ENCODE data around the gene GNS. TPM values are rescaled to one million over a fixed set of nuclear protein-coding genes. Genes with fewer than 3 reads are reported as not detected.

GNS gene
- total RNA-seq, 4 donors from 2014 or later, result 131 to 204 (median 172) TPM

DNA sequence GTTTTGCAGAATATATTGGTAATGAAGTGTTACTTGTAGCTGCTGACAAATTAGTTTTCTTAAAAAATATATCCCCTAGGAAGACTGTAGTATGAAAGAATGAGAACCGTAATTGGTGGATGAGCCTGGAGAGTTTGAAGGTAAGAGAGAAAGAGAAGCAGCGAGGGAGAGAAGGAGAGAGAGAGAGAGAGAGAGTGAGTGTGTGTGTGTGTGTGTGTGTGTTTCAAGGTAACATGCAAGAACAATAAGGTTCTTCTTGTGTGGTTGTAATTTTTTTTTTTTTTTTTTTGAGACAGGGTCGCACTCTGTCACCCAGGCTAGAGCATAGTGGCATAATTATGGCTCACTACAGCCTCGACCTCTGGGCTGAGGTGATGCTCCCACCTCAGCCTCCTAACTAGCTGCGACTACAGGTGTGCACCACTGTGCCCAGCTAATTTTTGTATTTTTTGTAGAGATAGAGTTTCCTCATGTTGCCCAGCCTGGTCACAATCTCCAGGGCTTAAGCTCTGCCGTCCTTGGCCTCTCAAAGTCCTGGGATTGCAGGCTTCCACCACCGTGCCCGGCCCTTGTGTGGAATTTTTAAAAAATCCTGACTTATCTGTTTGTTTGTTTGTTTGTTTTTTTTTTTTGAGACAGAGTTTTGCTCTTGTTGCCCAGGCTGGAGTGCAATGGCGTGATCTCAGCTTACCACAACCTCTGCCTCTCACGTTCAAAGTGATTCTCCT, 75.2 kb downstream of the GNS start:
- ATAC-seq (ENCODE audit: low FRiP score), result no peak
- DNase-seq (ENCODE audit: low spot score), result no peak
- TF ChIP-seq, protein P1, sequence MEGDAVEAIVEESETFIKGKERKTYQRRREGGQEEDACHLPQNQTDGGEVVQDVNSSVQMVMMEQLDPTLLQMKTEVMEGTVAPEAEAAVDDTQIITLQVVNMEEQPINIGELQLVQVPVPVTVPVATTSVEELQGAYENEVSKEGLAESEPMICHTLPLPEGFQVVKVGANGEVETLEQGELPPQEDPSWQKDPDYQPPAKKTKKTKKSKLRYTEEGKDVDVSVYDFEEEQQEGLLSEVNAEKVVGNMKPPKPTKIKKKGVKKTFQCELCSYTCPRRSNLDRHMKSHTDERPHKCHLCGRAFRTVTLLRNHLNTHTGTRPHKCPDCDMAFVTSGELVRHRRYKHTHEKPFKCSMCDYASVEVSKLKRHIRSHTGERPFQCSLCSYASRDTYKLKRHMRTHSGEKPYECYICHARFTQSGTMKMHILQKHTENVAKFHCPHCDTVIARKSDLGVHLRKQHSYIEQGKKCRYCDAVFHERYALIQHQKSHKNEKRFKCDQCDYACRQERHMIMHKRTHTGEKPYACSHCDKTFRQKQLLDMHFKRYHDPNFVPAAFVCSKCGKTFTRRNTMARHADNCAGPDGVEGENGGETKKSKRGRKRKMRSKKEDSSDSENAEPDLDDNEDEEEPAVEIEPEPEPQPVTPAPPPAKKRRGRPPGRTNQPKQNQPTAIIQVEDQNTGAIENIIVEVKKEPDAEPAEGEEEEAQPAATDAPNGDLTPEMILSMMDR (IDR thresholded peaks at IDR 0.05), result no peak

DNA sequence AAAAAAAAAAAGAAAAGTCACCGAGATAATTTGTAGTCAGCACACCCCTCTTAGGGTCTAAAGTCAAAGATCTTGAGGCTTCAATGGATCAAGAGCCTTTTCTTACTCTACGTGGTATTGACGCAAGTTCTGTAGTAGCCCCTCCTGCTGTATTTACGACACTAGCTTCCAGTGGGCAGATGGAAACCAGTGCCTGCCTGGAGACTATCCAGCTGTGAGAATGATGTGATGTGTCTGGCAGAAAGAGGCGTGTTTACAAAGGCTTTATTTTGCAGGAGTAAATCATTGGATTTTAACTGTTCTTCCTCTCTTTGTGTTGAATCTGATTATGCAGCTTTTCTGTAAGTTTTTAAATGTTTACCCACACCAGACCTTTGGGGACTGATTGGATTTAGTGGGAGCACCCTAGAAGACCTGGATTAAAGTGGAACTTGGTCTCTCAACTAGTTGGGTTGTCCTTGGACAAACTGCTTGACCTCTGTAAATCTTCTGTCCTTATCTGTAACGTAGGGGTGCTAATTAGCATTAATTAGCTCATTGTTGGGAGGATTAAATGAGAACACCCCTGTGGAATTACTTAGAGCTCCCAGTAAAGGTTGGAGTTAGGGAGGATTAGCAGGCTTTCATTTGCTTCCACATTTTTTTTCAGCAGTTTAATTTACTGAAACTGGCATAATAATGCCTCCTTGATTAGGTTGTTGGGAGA, 76.5 kb downstream of the GNS start:
- peak; percentile 71 for ATAC-seq (ENCODE audit: low FRiP score)
- TF ChIP-seq, protein P1 (IDR thresholded peaks at IDR 0.05), result no peak
- DNase-seq (ENCODE audit: low spot score), result no peak

DNA sequence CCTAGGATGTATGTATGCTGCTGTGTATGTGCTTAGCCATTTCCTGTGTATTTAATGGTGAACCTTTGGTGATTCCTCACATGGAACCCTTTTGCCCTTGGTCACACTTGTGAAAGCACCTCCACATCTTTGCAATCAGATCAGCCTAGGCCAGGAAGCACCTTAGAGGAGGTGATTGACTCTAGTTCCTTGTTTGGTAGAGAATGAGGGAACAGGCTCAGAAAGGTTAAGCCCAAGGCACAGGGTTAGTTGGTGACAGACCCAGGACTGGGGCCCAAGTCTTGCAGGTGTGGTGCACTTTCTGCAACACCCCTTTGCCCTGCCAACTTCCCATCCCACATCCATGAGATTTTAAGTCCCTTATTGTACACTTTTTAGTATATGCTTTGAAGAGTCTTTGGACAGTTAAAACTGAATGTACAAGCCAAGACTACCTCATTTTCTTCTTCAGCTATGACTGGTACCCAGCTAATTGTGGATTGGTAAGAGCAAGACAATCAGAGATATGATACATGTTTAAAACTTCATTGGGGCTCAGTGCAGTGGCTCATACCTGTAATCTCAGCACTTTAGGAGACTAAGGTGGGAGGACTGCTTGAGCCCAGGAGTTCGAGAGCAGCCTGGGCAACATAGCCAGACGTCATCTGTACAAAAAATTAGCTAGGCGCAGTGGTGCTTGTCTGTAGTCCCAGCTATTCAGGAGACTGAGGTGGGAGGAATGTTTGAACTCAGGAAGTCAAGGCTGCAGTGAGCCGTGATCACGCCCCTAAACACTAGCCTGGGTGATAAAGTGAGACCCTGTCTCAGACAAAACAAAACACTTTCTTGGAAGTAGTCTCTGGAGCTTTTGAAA, 77.8 kb downstream of the GNS start:
- no peak for DNase-seq (ENCODE audit: low spot score)
- TF ChIP-seq, protein P1 (IDR thresholded peaks at IDR 0.05), result no peak
- ATAC-seq (ENCODE audit: low FRiP score), result no peak

DNA sequence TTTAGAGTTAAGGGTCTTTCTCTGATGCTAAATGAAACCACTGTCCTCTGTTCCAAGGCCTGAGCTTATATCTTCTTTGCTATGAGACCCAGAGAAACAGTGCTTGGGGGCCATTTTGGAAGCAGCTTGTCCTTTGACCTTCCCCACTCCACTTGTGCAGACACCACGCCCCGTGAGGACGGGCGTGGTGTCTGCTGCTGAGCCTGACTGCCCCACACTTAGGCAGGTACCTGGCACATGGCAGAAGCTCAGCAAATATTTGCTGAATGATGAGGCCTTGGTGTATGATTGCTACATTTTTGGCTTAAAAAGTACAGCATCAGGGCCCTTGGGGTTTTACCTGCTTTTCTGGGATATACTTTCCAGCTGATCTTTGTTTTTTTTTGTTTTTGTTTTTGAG, 79.0 kb downstream of the GNS start:
- TF ChIP-seq, protein P1 (IDR thresholded peaks at IDR 0.05), result no peak
- ATAC-seq (ENCODE audit: low FRiP score) (peak; percentile 58), DNase-seq (ENCODE audit: low spot score) (no peak)

DNA sequence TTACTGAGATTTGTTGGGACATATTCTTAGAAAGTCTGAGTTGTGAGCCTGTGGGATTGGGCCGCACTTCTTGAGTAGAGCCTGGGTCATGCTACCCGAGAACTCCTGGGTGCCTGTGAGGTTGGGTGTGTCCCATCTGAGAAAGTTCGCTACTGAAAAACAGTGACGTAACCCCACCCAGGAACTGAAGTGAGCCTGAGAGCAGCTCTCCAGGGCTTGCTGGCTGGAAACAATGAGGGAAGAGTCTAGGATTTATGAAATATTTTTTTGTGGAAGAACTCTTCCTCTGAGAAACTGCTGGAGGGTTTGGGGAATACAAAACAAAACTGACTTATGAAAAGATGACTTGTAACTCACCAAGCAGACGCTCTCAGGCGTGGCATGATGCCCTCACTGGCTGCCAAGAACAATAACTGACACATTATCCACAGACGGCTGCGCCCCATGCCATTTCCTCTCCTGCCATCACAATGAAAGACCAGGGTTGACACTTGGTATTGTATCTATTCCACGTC, 79.7 kb downstream of the GNS start:
- TF ChIP-seq, protein P1 (IDR thresholded peaks at IDR 0.05), result no peak
- DNase-seq (ENCODE audit: low spot score) (no peak), ATAC-seq (ENCODE audit: low FRiP score) (peak; percentile 59)

DNA sequence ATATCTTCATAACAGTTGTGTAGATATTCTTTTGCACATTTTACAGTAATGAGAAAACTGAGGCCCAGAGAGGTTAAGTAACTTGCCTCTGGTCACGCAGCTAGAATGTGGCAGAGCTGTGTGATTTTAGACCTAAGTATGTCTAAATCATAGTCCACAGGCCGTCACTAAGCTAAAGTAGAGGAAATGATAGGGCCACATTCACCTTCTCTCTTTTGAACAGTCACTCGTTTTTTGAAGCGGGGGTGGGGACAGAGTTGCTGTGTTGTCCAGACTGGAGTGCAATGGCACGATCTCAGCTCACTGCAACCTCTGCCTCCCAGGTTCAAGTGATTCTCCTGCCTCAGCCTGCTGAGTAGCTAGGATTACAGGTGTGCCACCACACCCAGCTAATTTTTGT, 80.4 kb downstream of the GNS start:
- no peak for ATAC-seq (ENCODE audit: low FRiP score)
- TF ChIP-seq, protein P1 (IDR thresholded peaks at IDR 0.05), result no peak
- DNase-seq (ENCODE audit: low spot score), result no peak

All from omental fat pad (tissue), 4 donors.